Measurements from ENCODE around the gene FOXP3.

FOXP3 gene

DNA sequence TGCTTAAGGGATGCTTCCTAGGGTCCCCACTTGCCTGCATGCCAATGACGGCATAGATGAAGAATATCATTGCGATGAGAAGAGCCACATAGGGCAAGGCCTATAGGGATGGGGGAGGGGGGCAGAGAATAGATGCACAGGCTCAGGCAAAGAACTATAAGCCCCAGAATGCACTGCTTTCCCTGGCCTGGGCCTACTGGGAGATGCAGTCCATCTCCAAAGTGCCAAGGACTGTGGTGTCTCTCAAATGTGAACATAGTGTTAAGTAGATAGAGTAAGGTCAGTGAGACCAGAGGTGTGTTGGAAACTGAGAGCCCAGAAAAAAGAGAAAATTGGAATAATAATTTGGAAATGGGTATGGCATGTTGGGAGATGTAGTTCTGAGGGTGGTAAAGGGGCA lies 52.3 kb downstream of the FOXP3 start:
- DNase-seq = no peak

GRCh38 chrX:49211074-49211473 lies 53.4 kb downstream of the FOXP3 start:
- DNase-seq = no peak

GRCh38 chrX:49210406-49210805 lies 54.1 kb downstream of the FOXP3 start:
- no peak for DNase-seq

DNA sequence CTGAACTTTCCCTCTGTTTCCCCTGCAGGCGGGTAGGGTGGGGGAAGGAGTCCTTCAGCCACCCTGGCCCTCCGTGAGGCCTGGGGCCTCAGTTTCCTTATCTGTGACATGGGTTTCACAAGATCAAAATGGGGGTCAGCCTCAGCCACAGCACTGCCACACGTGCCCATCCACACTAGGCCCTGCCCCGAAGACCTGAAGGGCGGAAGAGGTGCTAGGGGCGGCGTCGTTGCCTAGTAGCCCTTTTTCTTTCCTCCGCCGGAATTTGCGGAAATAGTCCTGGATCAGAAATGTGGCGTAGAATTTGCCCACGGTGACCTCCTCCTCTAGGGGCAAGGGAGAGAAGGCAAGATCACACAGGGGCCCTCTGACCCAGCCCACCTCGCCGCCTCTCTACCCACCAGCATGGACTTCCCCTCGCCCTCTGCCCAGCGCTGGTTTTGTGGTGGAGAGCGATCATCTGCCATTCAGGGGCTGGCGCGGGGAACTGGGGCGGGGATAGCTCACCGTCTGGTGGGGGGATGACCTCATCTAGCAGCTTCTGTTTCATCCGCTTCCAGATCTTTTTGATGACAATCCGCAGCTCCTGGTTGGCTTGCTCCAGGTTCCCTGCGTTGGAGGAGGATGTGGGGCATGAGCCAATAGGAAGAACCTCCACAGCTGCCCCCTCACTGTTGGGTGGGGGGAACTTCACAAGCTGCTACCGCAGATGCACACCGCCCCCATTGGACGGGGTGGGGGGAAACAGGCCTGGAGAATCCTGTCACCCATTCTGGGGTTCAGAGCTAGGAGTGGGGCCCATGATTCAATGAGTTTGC lies 54.9 kb downstream of the FOXP3 start:
- DNase-seq = no peak

DNA sequence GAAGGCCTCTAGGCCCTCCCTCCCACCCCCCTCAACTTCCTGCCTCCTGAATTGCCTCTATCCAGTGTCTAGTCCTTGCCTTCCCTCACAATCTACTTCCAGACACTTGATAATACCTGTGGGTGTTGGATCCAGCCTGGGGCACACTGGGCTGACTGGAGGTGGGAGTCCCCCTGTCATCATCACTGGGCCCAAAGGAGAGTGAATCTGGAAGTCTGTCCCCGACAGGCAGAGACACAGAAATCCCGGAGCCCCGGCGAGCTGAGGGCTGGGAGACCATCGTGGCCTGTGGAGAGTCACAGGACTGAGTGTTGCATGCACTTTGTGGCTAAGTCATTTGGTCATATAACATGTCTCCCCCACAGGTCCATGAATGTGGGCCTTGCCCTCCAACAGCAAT lies 56.1 kb downstream of the FOXP3 start:
- DNase-seq = no peak

DNA sequence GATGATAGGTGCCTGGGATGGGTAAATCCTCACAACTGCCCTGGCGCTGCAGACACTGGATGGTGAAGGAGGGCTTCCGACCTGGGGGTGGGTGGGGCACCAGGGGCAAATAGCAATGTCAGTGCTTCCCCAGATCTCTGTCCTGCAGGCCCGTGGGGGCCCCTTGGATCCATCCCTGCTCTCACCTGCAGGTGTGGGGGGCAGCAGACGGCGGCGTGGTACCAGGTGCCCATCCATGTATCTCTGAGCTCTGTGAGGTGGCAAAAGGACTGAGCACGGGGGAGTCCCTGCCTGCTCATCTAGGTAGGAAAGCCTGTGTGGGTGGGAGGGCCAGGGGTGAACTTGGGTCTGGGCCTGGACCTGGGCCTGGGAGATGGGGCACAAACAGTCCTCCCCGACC lies 58.0 kb downstream of the FOXP3 start:
- no peak for DNase-seq

- DNase-seq = no peak
These were observed 59.1 kb downstream of the FOXP3 start for GRCh38 chrX:49205443-49205842.

- DNase-seq = no peak
These were observed 59.8 kb downstream of the FOXP3 start for GRCh38 chrX:49204709-49205108.

DNA sequence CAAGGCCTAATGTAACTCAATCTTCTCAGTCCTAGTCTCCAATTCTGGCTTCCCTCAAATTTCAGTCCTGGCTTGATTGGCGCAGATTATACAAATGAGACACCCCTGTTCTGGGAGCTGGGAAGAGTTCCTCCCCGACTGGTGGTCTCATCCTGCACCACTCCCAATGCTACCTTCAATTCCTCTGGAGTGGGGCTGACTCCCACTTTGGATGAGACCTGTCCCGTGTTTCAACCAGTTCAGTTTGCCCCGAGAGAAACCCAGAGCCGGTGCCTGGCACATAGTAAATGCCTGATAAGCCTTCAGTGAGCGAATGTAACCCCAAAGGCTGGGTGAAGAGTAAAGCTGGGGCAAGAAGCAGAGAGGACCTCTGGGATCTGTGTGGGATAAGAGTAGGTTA lies 60.5 kb downstream of the FOXP3 start:
- DNase-seq = no peak

GRCh38 chrX:49203536-49203935 lies 61.0 kb downstream of the FOXP3 start:
- DNase-seq = no peak

GRCh38 chrX:49202022-49202421 lies 62.5 kb downstream of the FOXP3 start:
- no peak for DNase-seq

Measured in CD4-positive, alpha-beta T cell treated with Interferon alpha-2 for 1 hour (primary cell).